T-helper 1 cell treated with Interleukin-12 subunit alpha and Interleukin-12 subunit beta and Interleukin-4 antibody, amounts not matched to agents 30 μg/mL and 1 μg/mL, for 36 hours (primary cell): Measurements from ENCODE around the gene FNDC3B.
"Not testable (repeated sequence)": the region's sequence is repeated elsewhere in the genome, so short reads cannot be mapped to it uniquely, and the experiment has no call there.

Source experiments
- H3K27ac Mint-ChIP-seq: one replicate; pipeline ENCODE4 v1.8.0; 2021; ENCODE audit warnings: mild to moderate bottlenecking, mixed read lengths
- H3K27me3 Mint-ChIP-seq: one replicate; pipeline ENCODE4 v1.8.0; 2021; ENCODE audit warnings: low read depth, mixed read lengths
- H3K36me3 Mint-ChIP-seq: one replicate; pipeline ENCODE4 v1.8.0; 2021; ENCODE audit warnings: low read depth, mixed read lengths
- H3K4me1 Mint-ChIP-seq: one replicate; pipeline ENCODE4 v1.8.0; 2021; ENCODE audit warnings: low read depth, mixed read lengths
- H3K4me3 Mint-ChIP-seq: one replicate; pipeline ENCODE4 v1.8.0; 2021; ENCODE audit warnings: mild to moderate bottlenecking, moderate library complexity, mixed read lengths
- H3K9me3 Mint-ChIP-seq: one replicate; pipeline ENCODE4 v1.8.0; 2021; ENCODE audit warnings: mixed read lengths

The FNDC3B gene

GRCh38 chr3:172236771-172237742, 197.7 kb downstream of the FNDC3B start:
- peaks cover 11% of the 10 kb centered on the region for H3K36me3 Mint-ChIP-seq
- H3K4me1 Mint-ChIP-seq = no peaks in the 10 kb centered on the region
- H3K27me3 Mint-ChIP-seq = no peaks in the 10 kb centered on the region
- no peak overlapping the region for H3K4me3 Mint-ChIP-seq
- peaks cover 16% of the 10 kb centered on the region for H3K9me3 Mint-ChIP-seq
- no peak overlapping the region for H3K27ac Mint-ChIP-seq

GRCh38 chr3:172238188-172238587, 198.8 kb downstream of the FNDC3B start:
- H3K36me3 Mint-ChIP-seq = peaks cover 17% of the 10 kb centered on the region
- H3K27ac Mint-ChIP-seq = no peak overlapping the region
- no peak overlapping the region for H3K4me3 Mint-ChIP-seq
- H3K4me1 Mint-ChIP-seq = no peaks in the 10 kb centered on the region
- H3K27me3 Mint-ChIP-seq = no peaks in the 10 kb centered on the region
- peaks cover 23% of the 10 kb centered on the region for H3K9me3 Mint-ChIP-seq

- H3K27me3 Mint-ChIP-seq = no peaks in the 10 kb centered on the region
- peaks cover 25% of the 10 kb centered on the region for H3K9me3 Mint-ChIP-seq
- H3K4me1 Mint-ChIP-seq = peaks cover 3% of the 10 kb centered on the region
- no peak overlapping the region for H3K4me3 Mint-ChIP-seq
- no peak overlapping the region for H3K27ac Mint-ChIP-seq
- H3K36me3 Mint-ChIP-seq = peaks cover 20% of the 10 kb centered on the region
Measured at GRCh38 chr3:172239218-172239790, 199.9 kb downstream of the FNDC3B start.

GRCh38 chr3:172241405-172241804, 202.0 kb downstream of the FNDC3B start:
- Mint-ChIP-seq H3K27ac (no peak overlapping the region), H3K9me3 (peaks cover 25% of the 10 kb centered on the region), H3K36me3 (peaks cover 20% of the 10 kb centered on the region), H3K4me3 (no peak overlapping the region), H3K27me3 (no peaks in the 10 kb centered on the region), H3K4me1 (peaks cover 3% of the 10 kb centered on the region)

- H3K27me3 Mint-ChIP-seq, H3K4me1 Mint-ChIP-seq, H3K4me3 Mint-ChIP-seq, H3K27ac Mint-ChIP-seq: not testable (repeated sequence)
- peaks cover 21% of the 10 kb centered on the region for H3K36me3 Mint-ChIP-seq
- H3K9me3 Mint-ChIP-seq = peaks cover 25% of the 10 kb centered on the region
Measured at GRCh38 chr3:172242471-172242870, 203.1 kb downstream of the FNDC3B start.

DNA sequence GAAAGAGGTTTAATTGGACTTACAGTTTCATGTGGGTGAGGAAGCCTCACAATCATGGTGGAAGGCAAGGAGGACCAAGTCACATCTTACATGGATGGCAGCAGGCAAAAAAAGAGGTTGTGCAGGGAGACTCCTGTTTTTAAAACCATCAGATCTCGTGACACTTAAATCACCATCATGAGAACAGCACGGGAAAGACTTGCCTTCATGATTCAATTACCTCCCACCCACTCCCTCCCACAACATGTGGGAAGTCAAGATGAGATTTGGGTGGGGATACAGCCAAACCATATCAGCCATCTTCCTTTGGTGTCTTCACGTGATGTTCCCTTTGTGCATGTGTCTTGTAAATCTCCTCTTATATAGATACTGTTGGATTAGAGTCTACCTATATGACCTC, 204.0 kb downstream of the FNDC3B start:
- not testable (repeated sequence) for H3K4me3 Mint-ChIP-seq, H3K4me1 Mint-ChIP-seq, H3K27ac Mint-ChIP-seq, H3K27me3 Mint-ChIP-seq
- Mint-ChIP-seq H3K36me3 (peaks cover 23% of the 10 kb centered on the region), H3K9me3 (peaks cover 25% of the 10 kb centered on the region)

DNA sequence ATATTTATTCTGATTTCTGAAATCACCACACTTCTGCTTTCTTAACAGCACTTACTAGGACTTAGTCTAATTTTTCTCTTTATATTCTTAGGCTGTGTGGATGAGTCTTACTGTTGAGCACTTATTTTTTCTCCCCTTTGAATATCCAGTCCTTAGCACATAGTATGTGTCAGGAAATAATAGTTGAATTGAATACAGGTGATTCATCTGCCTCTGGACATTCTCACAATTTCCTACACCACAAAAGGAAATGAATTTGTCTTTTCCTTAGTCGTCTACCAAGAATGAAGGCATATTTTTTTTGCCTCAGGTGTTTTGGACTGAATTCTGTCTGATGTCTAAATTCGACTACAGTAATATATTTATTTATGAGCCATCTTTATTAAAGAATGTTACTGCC, 204.6 kb downstream of the FNDC3B start:
- peaks cover 25% of the 10 kb centered on the region for H3K9me3 Mint-ChIP-seq
- no peak overlapping the region for H3K27ac Mint-ChIP-seq
- H3K27me3 Mint-ChIP-seq = no peaks in the 10 kb centered on the region
- H3K4me1 Mint-ChIP-seq = peaks cover 6% of the 10 kb centered on the region
- H3K4me3 Mint-ChIP-seq = no peak overlapping the region
- H3K36me3 Mint-ChIP-seq = peaks cover 23% of the 10 kb centered on the region

- Mint-ChIP-seq H3K36me3 (peaks cover 23% of the 10 kb centered on the region), H3K27me3 (no peaks in the 10 kb centered on the region)
Measured at GRCh38 chr3:172245241-172245640, 205.9 kb downstream of the FNDC3B start.

DNA sequence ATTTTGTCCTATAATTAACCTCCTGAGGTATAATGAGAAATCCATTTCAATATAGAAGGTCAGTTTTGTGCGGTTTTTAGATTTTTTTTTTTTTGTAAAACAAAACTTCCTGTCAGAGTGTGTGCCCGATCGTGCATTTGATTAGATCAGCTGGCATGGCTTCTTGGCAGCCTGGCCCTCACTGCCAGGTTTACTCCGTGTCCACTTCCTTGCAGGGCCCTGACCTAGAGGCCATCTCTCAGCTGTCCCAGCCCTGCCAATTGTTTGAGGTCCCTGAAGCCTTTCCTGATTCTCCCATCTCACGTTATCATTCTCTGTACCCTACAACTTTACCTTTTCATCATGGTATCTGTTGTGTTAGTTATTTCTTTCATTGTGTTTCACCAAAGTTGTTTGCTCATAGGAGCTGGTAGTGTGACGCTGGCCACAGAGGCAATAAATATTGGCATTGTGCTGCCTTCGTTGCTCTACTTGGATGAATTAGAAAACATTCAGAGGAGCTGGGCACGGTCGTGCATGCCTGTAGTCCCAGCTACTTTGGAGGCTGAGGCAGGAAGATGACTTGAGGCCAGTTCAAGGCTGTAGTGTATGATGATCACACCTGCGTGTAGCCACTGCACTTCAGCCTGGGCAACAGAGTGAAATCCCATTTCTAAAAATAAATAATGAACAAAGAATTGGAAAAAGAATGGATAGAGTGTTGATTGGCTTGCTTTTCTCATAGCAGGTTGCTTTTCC, 206.9 kb downstream of the FNDC3B start:
- Mint-ChIP-seq H3K4me1 (peaks cover 6% of the 10 kb centered on the region), H3K27ac (no peak overlapping the region), H3K4me3 (no peak overlapping the region), H3K36me3 (peaks cover 16% of the 10 kb centered on the region), H3K9me3 (peaks cover 16% of the 10 kb centered on the region), H3K27me3 (no peaks in the 10 kb centered on the region)

More at GRCh38 chr3:172245241-172245640, 205.9 kb downstream of the FNDC3B start:
- H3K27ac Mint-ChIP-seq = no peak overlapping the region
- peaks cover 25% of the 10 kb centered on the region for H3K9me3 Mint-ChIP-seq
- no peak overlapping the region for H3K4me3 Mint-ChIP-seq
- H3K4me1 Mint-ChIP-seq = peaks cover 6% of the 10 kb centered on the region

- H3K4me3 Mint-ChIP-seq = no peak overlapping the region
- H3K36me3 Mint-ChIP-seq = peaks cover 14% of the 10 kb centered on the region
- peaks cover 7% of the 10 kb centered on the region for H3K9me3 Mint-ChIP-seq
- peaks cover 6% of the 10 kb centered on the region for H3K4me1 Mint-ChIP-seq
- H3K27ac Mint-ChIP-seq = no peak overlapping the region
- H3K27me3 Mint-ChIP-seq = no peaks in the 10 kb centered on the region
Measured at GRCh38 chr3:172247525-172248274, 208.3 kb downstream of the FNDC3B start.

DNA sequence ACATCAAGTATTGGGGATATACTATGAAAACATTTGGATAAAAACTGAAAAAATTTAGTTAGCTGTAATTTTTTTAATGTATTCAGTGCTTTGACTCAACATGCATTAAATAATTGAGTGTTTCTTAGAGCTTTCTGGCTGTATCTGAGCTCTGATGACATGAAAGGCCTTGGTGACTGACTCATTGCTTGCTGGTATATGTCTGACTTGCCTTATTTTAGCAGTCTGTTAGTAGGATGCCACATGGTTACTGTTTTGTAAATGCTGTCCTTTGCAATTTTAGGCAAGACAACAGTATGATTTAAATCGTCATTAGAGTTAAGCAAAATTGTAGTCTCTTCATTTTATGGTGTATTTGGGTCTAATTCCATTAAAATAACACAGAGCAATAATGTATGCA, 209.7 kb downstream of the FNDC3B start:
- H3K27ac Mint-ChIP-seq = no peak overlapping the region
- no peak overlapping the region for H3K4me3 Mint-ChIP-seq
- H3K27me3 Mint-ChIP-seq = no peaks in the 10 kb centered on the region
- peaks cover 6% of the 10 kb centered on the region for H3K36me3 Mint-ChIP-seq
- peaks cover 6% of the 10 kb centered on the region for H3K4me1 Mint-ChIP-seq
- H3K9me3 Mint-ChIP-seq = no peaks in the 10 kb centered on the region

DNA sequence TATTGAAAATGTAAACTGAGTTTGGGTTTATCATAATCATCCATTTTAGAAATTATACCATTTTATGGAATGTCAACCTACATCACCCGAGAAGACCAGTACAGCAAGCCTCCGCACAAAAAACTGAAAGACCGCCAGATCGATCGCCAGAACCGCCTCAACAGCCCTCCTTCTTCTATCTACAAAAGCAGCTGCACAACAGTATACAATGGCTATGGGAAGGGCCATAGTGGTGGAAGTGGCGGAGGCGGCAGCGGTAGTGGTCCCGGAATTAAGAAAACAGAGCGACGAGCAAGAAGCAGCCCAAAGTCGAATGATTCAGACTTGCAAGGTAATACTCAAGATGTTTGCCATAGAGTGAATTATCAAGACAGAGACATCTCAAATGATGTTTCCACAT, 211.8 kb downstream of the FNDC3B start:
- H3K4me3 Mint-ChIP-seq = no peak overlapping the region
- H3K27ac Mint-ChIP-seq = no peak overlapping the region
- peaks cover 7% of the 10 kb centered on the region for H3K4me1 Mint-ChIP-seq
- H3K27me3 Mint-ChIP-seq = no peaks in the 10 kb centered on the region
- H3K9me3 Mint-ChIP-seq = no peaks in the 10 kb centered on the region
- H3K36me3 Mint-ChIP-seq = peaks cover 11% of the 10 kb centered on the region

DNA sequence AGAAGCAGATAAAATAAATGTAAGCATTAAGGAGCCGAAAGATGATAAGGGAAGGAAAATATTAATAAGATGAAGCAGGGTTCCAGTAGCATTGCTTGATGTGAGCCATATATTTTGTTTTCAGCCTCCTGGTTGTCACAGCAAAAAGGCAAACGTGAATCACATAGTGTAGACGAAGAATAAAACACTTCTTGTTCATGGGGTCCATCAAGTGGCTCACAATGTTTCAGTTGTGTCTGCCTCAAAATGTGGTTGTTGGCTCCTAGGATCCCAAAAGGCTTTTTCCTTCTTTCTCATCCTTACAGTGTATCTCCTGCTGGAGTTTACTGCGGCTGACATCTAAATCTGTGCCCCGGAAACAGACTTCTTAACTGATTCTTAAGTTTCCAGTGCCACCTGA, 213.8 kb downstream of the FNDC3B start:
- Mint-ChIP-seq H3K36me3 (peaks cover 16% of the 10 kb centered on the region), H3K9me3 (no peaks in the 10 kb centered on the region), H3K4me3 (no peak overlapping the region), H3K27ac (no peak overlapping the region), H3K4me1 (peaks cover 5% of the 10 kb centered on the region), H3K27me3 (no peaks in the 10 kb centered on the region)

DNA sequence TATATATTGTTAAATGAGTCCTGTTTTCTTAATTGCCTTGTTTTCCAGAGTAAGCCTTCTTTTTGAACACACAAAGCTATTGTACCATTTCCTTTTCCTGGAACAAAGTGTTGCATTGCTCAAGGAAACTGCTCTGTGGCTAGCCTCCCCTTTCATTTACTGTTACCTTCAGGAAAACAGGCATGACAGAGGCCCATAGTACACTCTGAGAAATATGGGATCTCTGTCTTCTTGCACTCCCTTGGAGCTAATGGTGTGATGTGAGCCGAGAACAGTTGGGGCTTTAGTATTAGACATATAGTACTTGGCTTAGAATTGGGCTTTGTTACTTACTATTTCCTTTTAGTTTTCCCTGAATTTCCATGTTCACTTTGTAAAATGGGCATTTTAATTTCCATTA, 215.2 kb downstream of the FNDC3B start:
- no peaks in the 10 kb centered on the region for H3K27me3 Mint-ChIP-seq
- no peaks in the 10 kb centered on the region for H3K9me3 Mint-ChIP-seq
- no peak overlapping the region for H3K4me3 Mint-ChIP-seq
- no peak overlapping the region for H3K27ac Mint-ChIP-seq
- H3K4me1 Mint-ChIP-seq = peaks cover 5% of the 10 kb centered on the region
- H3K36me3 Mint-ChIP-seq = peaks cover 16% of the 10 kb centered on the region
